Measurements from ENCODE around the gene HERC5.

DNA sequence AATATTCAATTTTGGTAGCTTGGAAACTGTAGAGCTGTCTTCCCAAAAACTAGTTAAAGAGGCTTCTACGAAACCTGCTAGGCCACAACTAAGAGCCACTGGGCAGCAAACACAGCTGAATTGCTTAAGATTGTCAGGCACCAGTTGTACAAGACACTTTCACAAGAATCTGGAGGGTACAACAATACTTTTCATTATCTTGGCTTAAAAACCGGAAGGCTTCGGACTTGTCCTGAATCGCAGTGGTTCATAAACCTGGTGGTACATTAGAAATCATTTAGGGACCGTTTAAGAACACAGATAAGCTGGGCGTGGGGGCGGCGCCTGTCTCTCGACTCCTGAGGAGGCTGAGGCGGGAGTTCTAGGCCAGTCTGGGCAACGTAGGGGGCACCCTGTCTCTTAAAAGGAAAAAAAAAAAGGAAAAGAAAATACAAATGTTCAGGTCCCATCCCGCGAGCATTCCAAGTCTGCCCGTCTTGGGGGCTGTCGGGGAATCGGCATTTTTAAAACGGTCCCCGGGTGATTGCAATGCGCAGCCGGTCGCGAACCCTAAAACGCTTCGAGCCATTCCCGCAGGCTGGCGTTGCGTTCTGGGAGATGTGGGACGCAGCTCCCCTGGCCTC lies 65.9 kb downstream of the HERC5 start:
- TF ChIP-seq, protein P1, sequence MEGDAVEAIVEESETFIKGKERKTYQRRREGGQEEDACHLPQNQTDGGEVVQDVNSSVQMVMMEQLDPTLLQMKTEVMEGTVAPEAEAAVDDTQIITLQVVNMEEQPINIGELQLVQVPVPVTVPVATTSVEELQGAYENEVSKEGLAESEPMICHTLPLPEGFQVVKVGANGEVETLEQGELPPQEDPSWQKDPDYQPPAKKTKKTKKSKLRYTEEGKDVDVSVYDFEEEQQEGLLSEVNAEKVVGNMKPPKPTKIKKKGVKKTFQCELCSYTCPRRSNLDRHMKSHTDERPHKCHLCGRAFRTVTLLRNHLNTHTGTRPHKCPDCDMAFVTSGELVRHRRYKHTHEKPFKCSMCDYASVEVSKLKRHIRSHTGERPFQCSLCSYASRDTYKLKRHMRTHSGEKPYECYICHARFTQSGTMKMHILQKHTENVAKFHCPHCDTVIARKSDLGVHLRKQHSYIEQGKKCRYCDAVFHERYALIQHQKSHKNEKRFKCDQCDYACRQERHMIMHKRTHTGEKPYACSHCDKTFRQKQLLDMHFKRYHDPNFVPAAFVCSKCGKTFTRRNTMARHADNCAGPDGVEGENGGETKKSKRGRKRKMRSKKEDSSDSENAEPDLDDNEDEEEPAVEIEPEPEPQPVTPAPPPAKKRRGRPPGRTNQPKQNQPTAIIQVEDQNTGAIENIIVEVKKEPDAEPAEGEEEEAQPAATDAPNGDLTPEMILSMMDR (IDR thresholded peaks at IDR 0.05), result no peak
- no peak for TF ChIP-seq POLR2A (IDR thresholded peaks at IDR 0.05)
